Measurements from ENCODE around the gene IMP3.

IMP3 gene

GRCh38 chr15:75620841-75621391 is 19.1 kb downstream of the IMP3 start:
- DNase-seq (ENCODE audit: low read depth in 2 of 2), result no peak

- DNase-seq (ENCODE audit: low read depth in 2 of 2), result no peak
Measured at GRCh38 chr15:75620058-75620820, 19.8 kb downstream of the IMP3 start.

GRCh38 chr15:75616766-75617165 is 23.3 kb downstream of the IMP3 start:
- DNase-seq (ENCODE audit: low read depth in 2 of 2), result no peak

- no peak for DNase-seq (ENCODE audit: low read depth in 2 of 2)
Measured at GRCh38 chr15:75606711-75607699, 33.0 kb downstream of the IMP3 start.

- no peak for DNase-seq (ENCODE audit: low read depth in 2 of 2)
Measured at GRCh38 chr15:75606026-75606425, 34.0 kb downstream of the IMP3 start.

- DNase-seq (ENCODE audit: low read depth in 2 of 2), result no peak
Measured at GRCh38 chr15:75599401-75599800, 40.6 kb downstream of the IMP3 start.

GRCh38 chr15:75598361-75598760 is 41.7 kb downstream of the IMP3 start:
- no peak for DNase-seq (ENCODE audit: low read depth in 2 of 2)

- no peak for DNase-seq (ENCODE audit: low read depth in 2 of 2)
Measured at GRCh38 chr15:75597667-75598341, 42.2 kb downstream of the IMP3 start.

- no peak for DNase-seq (ENCODE audit: low read depth in 2 of 2)
Measured at GRCh38 chr15:75596703-75597345, 43.2 kb downstream of the IMP3 start.

- no peak for DNase-seq (ENCODE audit: low read depth in 2 of 2)
Measured at GRCh38 chr15:75594276-75594675, 45.7 kb downstream of the IMP3 start.

GRCh38 chr15:75591655-75592364 is 48.2 kb downstream of the IMP3 start:
- no peak for DNase-seq (ENCODE audit: low read depth in 2 of 2)

- no peak for DNase-seq (ENCODE audit: low read depth in 2 of 2)
Measured at GRCh38 chr15:75590239-75590638, 49.8 kb downstream of the IMP3 start.
